PC-3 (cell line): ENCODE measurements around the gene CFAP45.

Experiments used
- EZH2 ChIP-seq: fragments of 300-600 bp; sonication (generic); IDR thresholded peaks from one replicate; pipeline ENCODE4 v1.6.1; 2017; ENCODE audit warnings: antibody characterized with exemption, mild to moderate bottlenecking, low read length; ENCODE audit not compliant: unreplicated experiment
- EZH2phosphoT487 ChIP-seq: fragments of 300-600 bp; sonication (generic); IDR thresholded peaks from 2 replicates; pipeline ENCODE4 v1.6.1; 2018; ENCODE audit warnings: mild to moderate bottlenecking, antibody characterized with exemption, low read length, borderline replicate concordance
- TF ChIP-seq, protein P1 (sequence below): fragments of 300-600 bp; sonication (generic); conservative IDR thresholded peaks from 2 replicates; pipeline ENCODE4 v1.5.1; 2017; ENCODE audit warnings: antibody characterized with exemption, low read depth, mild to moderate bottlenecking, low read length

DNA sequence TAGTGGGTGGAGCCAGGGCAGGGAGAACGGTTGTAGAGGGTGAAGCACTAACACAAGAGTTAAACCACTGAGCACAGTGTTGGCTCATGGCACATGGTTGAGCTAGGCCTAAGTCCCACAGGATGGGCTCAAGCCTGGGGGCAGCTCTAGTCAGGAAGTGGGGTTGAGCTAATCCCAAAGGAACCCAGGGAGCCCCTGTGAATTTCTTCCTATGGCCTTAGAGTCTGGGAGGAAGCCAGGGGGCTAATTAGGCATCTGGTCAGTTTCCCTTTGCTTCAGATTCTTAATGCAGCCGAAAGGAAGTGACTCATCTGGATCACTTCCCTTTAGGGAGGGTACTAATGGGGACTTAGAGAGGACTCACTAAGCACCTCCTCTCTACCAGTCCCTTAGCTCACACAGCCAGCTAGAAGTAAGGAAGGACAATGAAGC is 10.1 kb downstream of the CFAP45 start:
- TF ChIP-seq, protein P1, sequence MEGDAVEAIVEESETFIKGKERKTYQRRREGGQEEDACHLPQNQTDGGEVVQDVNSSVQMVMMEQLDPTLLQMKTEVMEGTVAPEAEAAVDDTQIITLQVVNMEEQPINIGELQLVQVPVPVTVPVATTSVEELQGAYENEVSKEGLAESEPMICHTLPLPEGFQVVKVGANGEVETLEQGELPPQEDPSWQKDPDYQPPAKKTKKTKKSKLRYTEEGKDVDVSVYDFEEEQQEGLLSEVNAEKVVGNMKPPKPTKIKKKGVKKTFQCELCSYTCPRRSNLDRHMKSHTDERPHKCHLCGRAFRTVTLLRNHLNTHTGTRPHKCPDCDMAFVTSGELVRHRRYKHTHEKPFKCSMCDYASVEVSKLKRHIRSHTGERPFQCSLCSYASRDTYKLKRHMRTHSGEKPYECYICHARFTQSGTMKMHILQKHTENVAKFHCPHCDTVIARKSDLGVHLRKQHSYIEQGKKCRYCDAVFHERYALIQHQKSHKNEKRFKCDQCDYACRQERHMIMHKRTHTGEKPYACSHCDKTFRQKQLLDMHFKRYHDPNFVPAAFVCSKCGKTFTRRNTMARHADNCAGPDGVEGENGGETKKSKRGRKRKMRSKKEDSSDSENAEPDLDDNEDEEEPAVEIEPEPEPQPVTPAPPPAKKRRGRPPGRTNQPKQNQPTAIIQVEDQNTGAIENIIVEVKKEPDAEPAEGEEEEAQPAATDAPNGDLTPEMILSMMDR = no peak
- no peak for TF ChIP-seq EZH2
- TF ChIP-seq EZH2phosphoT487 = no peak
